Measurements from ENCODE around the gene TLN1. TPM values are rescaled to one million over a fixed set of nuclear protein-coding genes. Genes with fewer than 3 reads are reported as not detected.

TLN1 gene
- total and polyA plus RNA-seq, 10 of the 15 experiments (the other 5 are each of a cell fraction or from before 2014, with no cell fraction given), result 11.6 to 305 (median 71.9) TPM

DNA sequence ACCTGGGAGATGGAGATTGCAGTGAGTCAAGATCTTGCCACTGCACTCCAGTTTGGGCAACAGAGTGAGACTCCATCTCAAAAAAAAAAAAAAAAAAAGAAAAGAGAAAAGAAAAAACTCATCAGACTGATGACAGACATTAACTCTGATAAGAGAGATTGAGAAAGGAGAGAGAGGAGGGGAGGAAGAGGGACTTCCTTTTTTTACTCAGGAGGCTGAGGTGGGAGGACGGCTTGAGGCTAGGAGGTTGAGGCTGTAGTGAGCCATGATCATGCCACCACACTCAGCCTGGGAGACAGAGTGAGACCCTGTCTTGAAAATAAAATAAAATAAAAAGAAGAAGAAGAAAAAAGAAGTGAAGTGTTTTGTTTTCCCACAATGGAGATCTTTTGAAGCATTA is 31.8 kb upstream of the TLN1 start:
- H2AFZ ChIP-seq (ENCODE audit: control insufficient read depth, low read depth, low read length), result no peak overlapping the region
- intact Hi-C loops (cut with micrococcal nuclease; ENCODE audit: unreplicated experiment), result no loop called here
- peaks cover 13% of the 10 kb centered on the region for H3K4me1 ChIP-seq (ENCODE audit: control insufficient read depth, insufficient read depth, low read length)
- no peak for DNase-seq (ENCODE audit: low read depth, low spot score)
- ATAC-seq, result no peak
- no peak overlapping the region for H3K4me2 ChIP-seq (ENCODE audit: control insufficient read depth, insufficient read depth)
- RAD21 ChIA-PET (ENCODE audit: unreplicated experiment), result no interaction called here
- no peaks in the 10 kb centered on the region for H3K27me3 ChIP-seq (replicated peaks in 1 of 2; ENCODE audit: control insufficient read depth in 2 of 2, insufficient read depth in 2 of 2, low read length in 1 of 2)
- in situ Hi-C loops (cut with MboI), result no loop called here
- H3K79me2 ChIP-seq (ENCODE audit: control insufficient read depth, insufficient read depth, low read length), result peaks cover 18% of the 10 kb centered on the region
- H3K9ac ChIP-seq (ENCODE audit: control insufficient read depth, insufficient read depth, low read length), result no peak overlapping the region
- CTCF ChIA-PET, result interaction anchor here (0.7 to 1.4 kb wide), 3 partner anchors 26 to 148 kb away, joined by 3 to 5 read pairs (median 5); no protein-coding TSS in a partner anchor
- 0 out of 4 replicates have a peak, but pooled peaks cover 0 to 3% of the 10 kb centered on the region in 2 experiments for H3K36me3 ChIP-seq (ENCODE audit: control insufficient read depth in 2 of 2, insufficient read depth in 2 of 2, low read length in 1 of 2)
- no peak for FAIRE-seq
- no peaks in the 10 kb centered on the region for H3K9me3 ChIP-seq (replicated peaks; ENCODE audit: control insufficient read depth, insufficient read depth, low read length)
- no peak overlapping the region for H3K27ac ChIP-seq (ENCODE audit: control insufficient read depth, insufficient read depth)
- WGBS (ENCODE audit: insufficient coverage, insufficient replicate concordance, low lambda C conversion rate, missing lambda C conversion rate), result 100% methylated on average over 1 of the region's 1 CpG
- no TSS peak for BruUV-seq (replicated peaks)
- SMC1A ChIA-PET (ENCODE audit: uncharacterized antibody, unreplicated experiment), result interaction anchor here (1.1 to 1.4 kb wide), 3 partner anchors 9 to 15 kb away, joined by 3 to 4 read pairs (median 4); no protein-coding TSS in a partner anchor
- POLR2A ChIA-PET, result no interaction called here
- no peak overlapping the region for H3K4me3 ChIP-seq
- no peaks in the 10 kb centered on the region for H4K20me1 ChIP-seq (ENCODE audit: control insufficient read depth, insufficient read depth)
- TF ChIP-seq ZZZ3 (IDR thresholded peaks at IDR 0.05; ENCODE audit: control insufficient read depth, insufficient read length, low read depth) (no peak), CBX5 (IDR thresholded peaks at IDR 0.05; ENCODE audit: low read depth) (no peak), POLR2AphosphoS5 (IDR thresholded peaks at IDR 0.05; ENCODE audit: low read length) (no peak), RB1 (IDR thresholded peaks at IDR 0.05; ENCODE audit: borderline replicate concordance) (no peak), ZBED1 (IDR thresholded peaks at IDR 0.05; ENCODE audit: borderline replicate concordance) (no peak), RAD51 (IDR thresholded peaks at IDR 0.05) (no peak), JUND (IDR thresholded peaks at IDR 0.05; ENCODE audit: low read depth, low read length) (no peak), SRF (IDR thresholded peaks at IDR 0.05; ENCODE audit: low read depth in 2 of 2, low read length in 2 of 2) (no peak), PBX3 (IDR thresholded peaks at IDR 0.05; ENCODE audit: insufficient replicate concordance, low read depth, low read length) (no peak), ZBTB4 (CRISPR knock-in tag; IDR thresholded peaks at IDR 0.05) (no peak), ZNF24 (IDR thresholded peaks at IDR 0.05) (no peak), PAX8 (IDR thresholded peaks at IDR 0.05) (no peak), HDAC6 (IDR thresholded peaks at IDR 0.05; ENCODE audit: unreplicated experiment) (no peak), NRF1 (conservative IDR thresholded peaks at IDR 0.05; ENCODE audit: low read depth, low read length) (no peak), BCLAF1 (IDR thresholded peaks at IDR 0.05) (no peak), USF2 (IDR thresholded peaks at IDR 0.05; ENCODE audit: borderline replicate concordance, low read depth, low read length) (no peak)
- TF ChIP-seq, protein P1, sequence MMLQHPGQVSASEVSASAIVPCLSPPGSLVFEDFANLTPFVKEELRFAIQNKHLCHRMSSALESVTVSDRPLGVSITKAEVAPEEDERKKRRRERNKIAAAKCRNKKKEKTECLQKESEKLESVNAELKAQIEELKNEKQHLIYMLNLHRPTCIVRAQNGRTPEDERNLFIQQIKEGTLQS (IDR thresholded peaks at IDR 0.05; ENCODE audit: borderline replicate concordance, extremely low read depth, low read depth, low read length), result no peak
